HG02938 (cell line): ENCODE measurements around the gene KIF27.
"Not testable (repeated sequence)": the region's sequence is repeated elsewhere in the genome, so short reads cannot be mapped to it uniquely, and the experiment has no call there.

Experiments used
- ATAC-seq: cut with Tn5 transposase; IDR thresholded peaks from one replicate; pipeline ENCODE4 v1.9.1; 2021; ENCODE audit warnings: mild to moderate bottlenecking, moderate library complexity; ENCODE audit not compliant: unreplicated experiment

The KIF27 gene

DNA sequence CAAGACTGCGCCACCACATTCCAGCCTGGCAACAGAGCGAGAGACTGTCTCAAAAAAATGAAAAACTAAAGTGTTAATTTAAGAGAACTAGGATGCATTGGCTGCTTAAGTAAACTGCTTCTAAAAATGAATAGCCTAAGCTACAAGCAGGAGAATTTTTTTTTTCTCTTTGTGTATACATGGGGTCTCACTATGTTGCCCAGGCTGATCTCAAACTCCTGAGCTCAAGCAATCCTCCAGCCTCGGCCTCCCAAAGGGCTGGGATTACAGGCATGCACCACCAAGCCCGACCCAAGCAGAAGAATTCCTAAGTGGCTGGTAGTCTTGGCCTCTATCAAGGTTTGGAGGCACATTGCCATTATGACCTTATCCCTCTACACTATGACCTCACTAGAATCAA, 106.1 kb downstream of the KIF27 start:
- ATAC-seq: not testable (repeated sequence)

DNA sequence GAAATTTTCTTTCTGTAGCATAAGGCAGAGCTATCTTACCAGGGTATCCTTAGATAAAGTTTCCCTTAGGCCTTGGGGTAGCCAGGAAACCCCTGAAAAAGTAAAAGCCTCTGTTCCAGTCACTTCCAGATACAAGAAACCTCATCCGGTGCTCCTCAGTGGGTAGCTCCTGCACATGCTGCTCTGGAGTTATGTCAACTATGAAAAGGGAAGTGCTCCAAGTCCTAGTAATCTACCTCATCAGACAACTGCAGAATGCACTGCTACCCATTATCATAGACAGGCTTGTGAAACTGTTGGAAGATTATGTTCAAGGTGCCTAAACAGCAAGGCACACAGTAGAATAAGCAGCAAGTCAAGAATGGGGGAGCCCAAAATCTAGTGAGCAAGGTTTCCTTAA, 112.0 kb downstream of the KIF27 start:
- not testable (repeated sequence) for ATAC-seq

GRCh38 chr9:83804454-83804853, 116.8 kb downstream of the KIF27 start:
- ATAC-seq: not testable (repeated sequence)

- ATAC-seq: not testable (repeated sequence)
Measured at GRCh38 chr9:83803941-83804340, 117.3 kb downstream of the KIF27 start.

DNA sequence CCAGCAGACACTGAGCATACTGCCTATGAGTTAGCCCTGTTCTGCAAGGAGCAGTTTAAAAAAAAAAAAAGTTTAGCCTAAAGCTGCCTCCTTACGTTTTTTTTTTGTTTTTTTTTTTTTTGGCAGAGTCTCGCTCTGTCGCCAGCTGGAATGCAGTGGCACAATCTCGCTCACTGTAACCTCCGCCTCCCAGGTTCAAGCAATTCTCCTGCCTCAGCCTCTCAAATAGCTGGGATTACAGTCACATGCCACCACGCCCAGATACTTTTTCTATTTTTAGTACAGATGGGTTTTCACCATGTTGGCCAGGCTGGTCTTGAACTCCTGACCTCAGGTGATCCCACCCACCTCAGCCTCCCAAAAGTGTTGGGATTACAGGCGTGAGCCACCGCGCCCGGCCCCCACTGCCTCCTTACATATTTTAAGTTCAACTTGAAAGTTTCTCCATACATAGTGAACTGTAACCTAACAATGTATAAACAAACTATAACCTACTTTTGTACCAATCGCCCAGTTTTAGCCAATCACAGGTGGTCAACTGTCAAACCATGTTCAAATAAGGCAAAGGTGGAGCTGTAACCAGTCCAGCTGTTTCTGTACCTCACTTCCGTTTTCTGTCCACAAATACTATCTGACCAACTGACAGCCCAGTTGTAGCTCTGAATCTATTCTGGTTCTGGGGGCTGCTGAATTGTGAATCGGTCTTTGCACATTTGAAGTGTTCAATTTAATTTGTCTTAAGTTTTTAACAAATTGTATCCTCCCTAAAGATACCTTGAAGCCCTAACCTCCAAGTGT, 120.8 kb downstream of the KIF27 start:
- ATAC-seq: no peak

DNA sequence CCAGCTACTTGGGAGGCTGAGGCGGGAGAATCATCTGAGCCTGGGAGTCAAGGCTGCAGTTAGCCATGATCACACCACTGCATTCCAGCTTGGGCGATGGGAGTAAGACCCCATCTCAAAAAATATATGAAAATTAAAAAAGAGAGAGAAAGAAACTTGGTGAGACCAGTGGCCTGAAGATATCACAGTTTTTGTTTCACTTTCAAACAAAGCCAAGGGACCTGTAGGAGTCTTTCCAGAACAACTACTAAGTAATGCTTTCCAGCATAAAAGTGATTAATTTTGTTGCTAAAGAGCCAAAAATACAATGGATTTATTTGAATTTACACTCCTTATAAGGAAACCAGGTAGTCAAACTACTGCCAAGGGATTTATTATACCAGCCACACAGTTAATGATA, 127.2 kb downstream of the KIF27 start:
- no peak for ATAC-seq

GRCh38 chr9:83792746-83793145, 128.5 kb downstream of the KIF27 start:
- no peak for ATAC-seq
